Stimulated activated CD4-positive, alpha-beta T cell treated with anti-CD3 and anti-CD28 coated beads, Interleukin-1b, Interleukin-23, amount 100 ng/mL, for 48 hours (primary cell): ENCODE results near the gene SYNCRIP.
"Not testable (repeated sequence)": the region's sequence is repeated elsewhere in the genome, so short reads cannot be mapped to it uniquely, and the experiment has no call there.

ENCODE experiments used
- DNase-seq: peaks from one replicate; pipeline ENCODE4 v3.0.0-alpha.2; 2020

SYNCRIP gene

DNA sequence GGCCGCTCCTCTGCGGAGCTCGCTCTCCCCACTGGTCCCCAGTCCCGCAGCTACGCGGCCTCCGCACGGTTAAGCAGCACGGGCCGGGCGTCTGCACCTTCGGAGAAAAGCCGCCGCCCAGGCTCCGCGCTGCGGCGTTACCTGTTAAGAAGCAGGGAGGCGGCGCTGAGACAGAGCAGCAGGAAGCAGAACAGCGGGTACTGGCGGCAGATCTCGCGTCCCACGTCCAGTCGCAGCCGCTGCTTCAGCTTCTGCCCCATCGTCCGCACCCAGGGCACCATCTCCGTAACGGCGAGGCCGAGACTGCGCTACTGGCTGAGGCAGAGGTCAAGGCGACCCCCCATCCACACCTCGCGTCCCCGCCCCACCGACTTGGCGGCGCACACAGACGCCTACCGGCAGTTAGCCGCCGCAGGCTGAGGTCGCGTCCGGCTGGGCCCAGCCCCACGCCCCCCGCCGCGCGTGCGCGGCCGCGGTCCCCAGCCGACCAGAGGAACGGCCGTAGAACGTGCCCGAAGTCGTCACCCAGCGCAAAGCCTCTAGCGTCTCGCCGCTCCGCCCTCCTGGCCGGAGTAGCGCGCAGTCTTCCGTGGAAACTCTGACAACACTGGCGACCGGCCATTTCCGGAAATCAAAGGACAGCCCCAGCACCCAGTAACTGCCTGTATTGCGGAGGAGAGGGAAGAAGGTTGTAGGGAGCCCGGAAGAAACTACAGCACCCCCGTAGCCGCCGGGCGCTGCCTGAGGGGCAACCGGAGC lies 49.1 kb downstream of the SYNCRIP start, which contains the start of gene SNX14:
TSS of gene SNX14 (minus strand) at position 421 of the 759 bp plus-strand sequence. CDS start at position 281, 140 bp downstream.
- DNase-seq: peak; percentile 82

DNA sequence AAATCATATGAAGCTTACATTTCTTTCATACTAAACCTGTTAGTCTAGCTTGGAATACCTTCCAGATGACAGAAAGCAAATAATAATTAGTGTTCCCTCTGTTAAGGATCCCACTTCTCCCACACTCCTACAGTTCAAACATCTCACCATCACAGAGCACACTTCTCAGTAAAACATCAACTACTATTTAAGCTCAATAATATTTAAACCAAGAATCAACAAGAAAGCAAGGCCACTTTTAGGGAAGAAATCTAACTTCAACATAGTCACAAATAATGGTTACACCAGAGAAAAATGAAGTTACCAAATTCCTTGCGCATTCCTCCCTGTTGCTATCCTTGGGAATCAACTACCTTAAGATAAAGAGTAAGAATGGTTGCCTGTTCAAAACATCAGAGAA lies 50.7 kb downstream of the SYNCRIP start:
- no peak for DNase-seq

DNA sequence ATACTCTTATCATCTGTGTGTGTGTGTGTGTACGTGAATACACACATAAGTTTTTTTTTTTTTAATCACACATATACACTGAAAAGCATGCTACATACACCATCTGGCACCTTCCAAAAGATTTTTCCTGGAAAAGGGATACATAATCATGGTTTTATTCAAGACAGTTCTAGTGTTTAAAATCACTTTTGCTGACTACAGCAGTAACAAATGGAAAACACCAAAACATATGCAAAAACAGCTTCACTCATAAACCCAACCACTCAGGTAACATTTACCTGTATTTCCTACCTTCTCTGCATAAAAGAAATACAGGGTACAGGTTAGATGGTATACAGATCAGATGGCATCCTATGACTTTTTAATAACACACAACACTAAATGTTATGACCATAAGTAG lies 51.5 kb downstream of the SYNCRIP start:
- DNase-seq: no peak

DNA sequence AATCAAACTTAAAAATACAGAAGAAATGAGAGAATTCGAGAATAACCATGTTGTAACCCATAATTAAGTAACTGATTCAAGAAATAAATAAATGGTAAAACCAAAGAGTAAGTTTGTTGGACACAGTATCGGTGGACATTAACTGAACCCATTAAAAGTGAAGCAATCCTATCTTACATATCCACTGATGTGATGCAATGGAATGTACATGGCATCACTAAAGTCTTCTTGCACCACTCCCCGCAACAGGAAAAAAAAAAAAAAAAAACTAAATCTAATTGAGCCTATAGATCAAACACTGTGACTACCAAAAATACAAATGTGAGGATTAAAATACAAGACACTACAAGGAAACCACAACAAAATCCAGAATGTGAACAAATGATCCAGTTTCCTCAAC lies 56.9 kb downstream of the SYNCRIP start:
- no peak for DNase-seq

DNA sequence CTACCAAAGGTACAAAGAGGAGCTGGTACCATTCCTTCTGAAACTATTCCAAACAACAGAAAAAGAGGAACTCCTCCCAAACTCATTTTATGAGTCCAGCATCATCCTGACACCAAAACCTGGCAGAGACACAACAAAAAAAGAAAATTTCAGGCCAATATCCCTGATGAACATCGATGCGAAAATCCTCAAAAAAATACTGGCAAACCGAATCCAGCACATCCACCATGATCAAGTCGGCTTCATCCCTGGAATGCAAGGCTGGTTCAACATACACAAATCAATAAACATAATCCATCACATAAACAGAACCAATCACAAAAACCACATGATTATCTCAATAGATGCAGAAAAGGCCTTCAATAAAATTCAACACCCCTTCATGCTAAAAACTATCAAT lies 59.9 kb downstream of the SYNCRIP start:
- DNase-seq: not testable (repeated sequence)

DNA sequence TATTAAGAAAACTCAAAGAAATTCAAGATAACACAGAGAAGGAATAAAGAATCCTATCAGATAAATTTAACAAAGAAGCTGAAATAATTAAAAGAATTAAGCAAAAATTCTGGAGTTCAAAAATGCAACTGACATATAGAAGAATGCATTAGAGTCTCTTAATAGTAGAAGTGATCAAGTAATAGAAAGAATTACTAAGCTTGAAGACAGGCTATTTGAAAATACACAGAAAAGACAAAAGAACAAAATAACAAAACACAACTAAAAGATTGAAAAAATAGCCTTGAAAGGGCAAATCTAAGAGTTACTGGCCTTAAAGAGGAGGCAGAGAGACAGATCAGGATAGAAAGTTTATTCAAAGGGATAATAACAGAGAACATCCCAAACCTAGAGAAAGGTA lies 61.1 kb downstream of the SYNCRIP start:
- no peak for DNase-seq

DNA sequence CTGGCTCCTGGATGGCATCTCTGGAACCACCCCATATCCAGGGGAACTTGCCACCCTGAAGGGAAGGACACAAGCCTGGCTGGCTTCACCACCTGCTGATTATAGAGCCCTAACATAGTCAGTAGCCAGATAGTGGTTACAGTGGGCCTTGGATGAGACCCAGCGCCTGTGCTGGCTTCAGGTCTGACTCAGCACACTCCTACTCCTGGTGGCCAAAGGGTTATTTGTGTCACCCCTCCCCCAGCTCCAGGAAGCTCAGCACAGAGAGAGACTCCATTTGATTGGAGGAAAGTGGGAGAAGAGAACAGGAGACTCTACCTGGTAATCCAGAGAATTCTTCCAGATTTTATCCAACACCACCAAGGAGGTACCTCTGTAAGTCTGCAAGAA lies 61.8 kb downstream of the SYNCRIP start:
- no peak for DNase-seq

DNA sequence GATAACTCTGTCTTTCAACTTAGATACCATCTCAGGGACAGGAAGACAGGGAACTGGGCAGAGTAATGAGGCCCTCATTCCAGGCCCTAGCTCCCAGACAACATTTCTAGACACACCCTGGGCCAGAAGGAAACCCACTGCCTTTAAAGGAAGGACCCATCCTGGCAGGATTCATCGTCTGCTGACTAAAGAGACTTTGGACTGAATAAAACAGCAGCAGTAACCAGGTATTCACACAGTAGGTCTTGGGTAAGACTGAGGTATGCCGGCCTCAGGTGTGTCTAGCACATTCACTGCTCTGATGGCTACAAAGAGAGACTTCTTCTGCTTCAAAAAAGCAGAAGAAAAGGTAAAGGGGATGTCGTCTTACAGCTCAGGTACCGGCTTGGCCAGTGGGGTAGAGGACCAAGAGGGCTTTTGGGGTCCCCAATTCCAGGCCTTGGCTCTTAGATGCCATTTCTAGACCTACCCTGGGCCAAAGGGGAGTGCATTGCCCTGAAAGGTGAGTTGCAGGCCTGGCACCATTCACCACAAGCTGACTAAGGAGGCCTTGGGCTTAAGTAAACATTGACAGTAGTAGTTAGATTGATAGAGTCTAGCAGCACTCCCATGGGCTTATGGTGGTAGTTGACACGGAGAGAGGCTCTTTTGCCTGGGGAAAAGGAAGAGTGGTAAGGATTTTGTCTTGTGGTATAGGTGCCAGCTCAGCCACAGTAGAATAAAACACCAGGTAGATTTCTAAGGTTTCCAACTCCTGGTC lies 62.4 kb downstream of the SYNCRIP start:
- no peak for DNase-seq

DNA sequence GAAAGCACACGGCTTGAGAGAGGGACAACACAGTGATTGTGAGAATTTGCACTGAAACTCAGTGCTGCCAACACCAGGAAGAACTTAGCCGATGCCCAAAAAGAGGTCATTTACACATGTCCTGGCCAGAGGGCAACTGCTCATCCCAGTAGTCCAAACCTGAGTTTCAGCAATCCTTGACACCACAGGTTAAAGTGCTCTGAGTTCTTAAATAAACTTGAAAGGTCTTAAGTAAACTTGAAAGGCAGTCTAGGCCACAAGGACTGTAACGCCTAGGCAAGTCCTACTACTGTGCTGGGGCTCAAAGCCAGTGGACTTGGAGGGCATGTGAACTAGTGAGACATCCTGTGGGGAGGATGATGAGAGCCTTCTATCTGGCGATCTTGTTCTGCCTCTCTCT lies 63.1 kb downstream of the SYNCRIP start:
- DNase-seq: no peak

DNA sequence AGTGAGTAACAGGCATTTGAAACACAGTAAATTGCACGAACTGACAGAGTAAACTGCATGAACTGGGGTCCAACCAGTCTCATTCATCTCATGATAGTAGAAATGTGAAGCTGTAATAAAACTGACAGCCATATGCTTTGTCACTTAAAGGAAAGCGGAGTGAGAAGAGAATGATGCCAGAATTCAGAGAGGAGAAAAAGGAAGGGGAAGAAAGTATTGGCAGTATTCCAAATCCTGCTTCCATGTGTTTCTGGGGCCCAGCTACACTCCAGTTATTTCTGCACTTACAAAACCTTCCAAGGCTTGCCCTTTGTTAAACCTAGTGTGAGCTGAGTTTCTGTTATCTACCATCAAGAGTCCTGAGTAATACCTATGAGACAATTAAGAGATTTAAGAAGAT lies 66.2 kb downstream of the SYNCRIP start:
- DNase-seq: no peak

DNA sequence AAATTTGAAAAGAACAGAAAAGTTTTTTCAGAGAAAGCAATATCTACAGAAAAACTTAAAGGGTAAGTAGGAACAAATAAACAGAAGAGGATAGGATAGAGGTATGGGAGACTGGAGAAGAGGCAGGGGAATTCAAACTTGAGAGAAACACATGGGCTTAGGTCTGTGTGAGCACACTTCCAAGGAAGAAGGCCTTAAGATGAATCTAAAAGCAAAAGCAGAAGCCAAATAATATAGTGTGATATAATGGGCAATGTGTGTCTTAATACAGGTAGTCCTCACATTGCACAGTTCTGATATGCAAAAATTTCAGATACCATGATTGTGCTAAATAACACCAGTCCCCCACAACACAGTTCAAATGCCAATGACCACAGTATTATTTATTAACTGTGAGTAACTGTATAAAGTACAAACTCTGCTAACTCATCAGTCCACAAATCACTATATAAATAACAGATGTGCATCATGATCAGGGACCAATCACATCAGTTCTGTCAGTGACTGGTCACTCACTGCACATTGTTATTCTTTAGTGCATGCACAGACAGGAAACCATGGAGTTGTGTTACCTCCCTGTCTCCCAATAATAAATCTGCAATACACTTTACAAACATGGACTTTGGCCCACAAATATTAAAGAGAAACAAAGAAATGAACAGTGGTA lies 67.6 kb downstream of the SYNCRIP start:
- no peak for DNase-seq

DNA sequence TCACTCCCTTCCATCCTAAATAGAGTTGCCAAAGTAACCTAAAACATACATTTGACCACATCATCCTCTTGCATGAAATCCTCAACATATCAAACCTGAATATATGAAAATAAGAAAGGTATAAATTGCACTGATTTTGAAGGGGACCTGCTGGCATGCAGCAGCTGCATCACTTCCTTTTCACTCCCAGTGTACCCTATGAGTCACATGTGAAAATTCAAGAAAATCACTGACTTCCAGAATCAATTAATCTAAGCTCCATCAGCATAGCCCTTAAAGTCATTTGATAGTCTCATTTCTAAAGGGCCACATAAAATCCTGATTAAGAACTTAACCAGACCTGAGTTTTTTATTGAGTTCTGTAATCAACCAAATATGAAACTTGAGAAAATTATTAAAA lies 73.4 kb downstream of the SYNCRIP start:
- DNase-seq: no peak

DNA sequence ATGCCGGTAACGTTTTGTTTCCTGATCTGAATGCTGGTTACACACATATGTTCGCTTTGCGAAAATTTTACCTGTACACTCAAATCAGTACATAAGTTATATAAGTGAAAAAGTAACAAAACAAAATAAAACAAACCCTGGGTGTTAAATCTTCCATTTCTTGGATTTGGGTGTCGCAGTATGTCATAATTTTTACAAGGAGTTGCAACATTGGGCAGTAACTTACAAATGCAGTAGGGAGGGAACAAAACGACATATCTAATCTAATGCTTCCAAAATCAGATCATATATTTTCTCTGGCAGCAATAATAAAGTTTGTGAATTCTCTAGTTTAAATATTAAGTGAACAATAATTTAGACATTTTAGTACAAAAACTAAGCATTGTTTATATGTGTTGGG lies 74.3 kb downstream of the SYNCRIP start:
- no peak for DNase-seq

DNA sequence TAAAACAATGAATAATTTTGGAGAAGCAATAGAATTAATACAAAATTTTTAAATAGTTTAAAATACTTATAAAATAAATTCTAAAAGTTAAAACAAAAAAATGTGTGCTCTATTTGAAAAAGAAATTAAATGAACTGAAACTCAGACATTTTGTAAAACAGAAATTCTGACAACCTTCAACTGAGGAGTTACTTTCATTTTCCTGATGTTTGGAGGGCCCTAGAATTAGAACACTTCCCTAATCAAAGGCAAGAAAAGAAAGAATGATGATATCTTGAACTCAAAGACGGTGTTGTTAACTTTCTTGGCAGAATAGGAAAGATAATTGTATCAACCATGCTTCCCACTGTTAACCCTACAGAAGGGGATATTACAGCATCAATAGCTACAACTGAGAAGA lies 77.0 kb downstream of the SYNCRIP start:
- DNase-seq: no peak

DNA sequence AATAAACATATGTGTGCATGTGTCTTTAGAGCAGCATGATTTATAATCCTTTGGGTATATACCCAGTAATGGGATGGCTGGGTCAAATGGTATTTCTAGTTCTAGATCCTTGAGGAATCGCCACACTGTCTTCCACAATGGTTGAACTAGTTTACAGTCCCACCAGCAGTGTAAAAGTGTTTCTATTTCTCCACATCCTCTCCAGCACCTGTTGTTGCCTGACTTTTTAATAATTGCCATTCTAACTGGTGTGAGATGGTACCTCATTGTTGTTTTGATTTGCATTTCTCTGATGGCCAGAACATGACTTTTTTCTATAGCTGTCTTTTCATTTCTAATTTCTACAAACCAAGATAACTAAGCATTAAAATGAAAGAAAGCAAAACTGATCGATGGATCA lies 78.5 kb downstream of the SYNCRIP start:
- not testable (repeated sequence) for DNase-seq
